Suprapubic skin (tissue), 4 donors: Measurements from ENCODE around the gene PANX3. TPM values are rescaled to one million over a fixed set of nuclear protein-coding genes. Genes with fewer than 3 reads are reported as not detected.

Experiments
- DNase-seq, 2 donors: peaks; one replicate each; pipeline ENCODE4 v3.0.0-alpha.2; 2019; ENCODE audit warnings: low spot score in 2 of 2
- H3K27ac ChIP-seq: fragments of 200-600 bp; sonication (generic); one replicate; pipeline ENCODE4 v1.5.1; 2019
- H3K27me3 ChIP-seq: fragments of 200-600 bp; sonication (generic); one replicate; pipeline ENCODE4 v1.5.1; 2019
- H3K36me3 ChIP-seq: fragments of 200-600 bp; sonication (generic); one replicate; pipeline ENCODE4 v1.5.1; 2019
- H3K4me1 ChIP-seq: fragments of 200-600 bp; sonication (generic); one replicate; pipeline ENCODE4 v1.5.1; 2019
- H3K4me3 ChIP-seq: fragments of 200-600 bp; sonication (generic); one replicate; pipeline ENCODE4 v1.5.1; 2019; ENCODE audit warnings: mild to moderate bottlenecking
- H3K9me3 ChIP-seq: fragments of 200-600 bp; sonication (generic); one replicate; pipeline ENCODE4 v1.5.1; 2019
- EP300 ChIP-seq: sonication (generic); formaldehyde crosslinking; IDR thresholded peaks from one replicate; pipeline ENCODE4 v1.6.1; 2017; ENCODE audit warnings: antibody characterized with exemption
- POLR2A ChIP-seq, 2 donors: fragments of 450-650 bp; IDR thresholded peaks; one replicate each; pipeline ENCODE4 v1.6.1; 2017; ENCODE audit warnings: antibody characterized with exemption in 2 of 2, mild to moderate bottlenecking in 2 of 2, moderate library complexity in 2 of 2
- POLR2AphosphoS5 ChIP-seq, 3 donors: sonication (generic); formaldehyde crosslinking; IDR thresholded peaks; one replicate each; pipeline ENCODE4 v1.6.1; 2017; ENCODE audit warnings: antibody characterized with exemption in 3 of 3
- WGBS: methylation state at CpG from one replicate; pipeline ENCODE4 v1.1.5; 2018; 5-methylcytosine and 5-hydroxymethylcytosine counted together
- total RNA-seq, 4 donors: library from RNA; depleted of rRNA; stranded (reverse); fragments of >200 nt; gene quantifications; one replicate each; pipeline ENCODE4 v1.1.0, GENCODE V29; 2016
- TF ChIP-seq, protein P1 (sequence below), 2 donors: fragments of 200-600 bp in 1 of 2; fragments of 450-650 bp in 1 of 2; sonication (generic) in 1 of 2; IDR thresholded peaks; one replicate each; pipeline ENCODE4 v1.5.1; 2016 to 2019; ENCODE audit warnings: antibody characterized with exemption in 2 of 2, mild to moderate bottlenecking in 1 of 2, moderate library complexity in 1 of 2

PANX3 gene
- total RNA-seq, 4 donors from 2014 or later = not detected

GRCh38 chr11:124643605-124644425 lies 32.6 kb downstream of the PANX3 start:
- Histone ChIP-seq H3K27ac (no peak overlapping the region), H3K4me1 (peaks cover 5% of the 10 kb centered on the region), H3K4me3 (no peak overlapping the region), H3K9me3 (no peaks in the 10 kb centered on the region), H3K27me3 (no peaks in the 10 kb centered on the region), H3K36me3 (peaks cover 18% of the 10 kb centered on the region)
- 37% methylated on average over 3 of the region's 3 CpGs for WGBS
- DNase-seq = no peak
- TF ChIP-seq POLR2A (IDR thresholded peaks at IDR 0.05) (no peak), EP300 (no peak), POLR2AphosphoS5 (IDR thresholded peaks at IDR 0.05) (no peak)
- TF ChIP-seq, protein P1, sequence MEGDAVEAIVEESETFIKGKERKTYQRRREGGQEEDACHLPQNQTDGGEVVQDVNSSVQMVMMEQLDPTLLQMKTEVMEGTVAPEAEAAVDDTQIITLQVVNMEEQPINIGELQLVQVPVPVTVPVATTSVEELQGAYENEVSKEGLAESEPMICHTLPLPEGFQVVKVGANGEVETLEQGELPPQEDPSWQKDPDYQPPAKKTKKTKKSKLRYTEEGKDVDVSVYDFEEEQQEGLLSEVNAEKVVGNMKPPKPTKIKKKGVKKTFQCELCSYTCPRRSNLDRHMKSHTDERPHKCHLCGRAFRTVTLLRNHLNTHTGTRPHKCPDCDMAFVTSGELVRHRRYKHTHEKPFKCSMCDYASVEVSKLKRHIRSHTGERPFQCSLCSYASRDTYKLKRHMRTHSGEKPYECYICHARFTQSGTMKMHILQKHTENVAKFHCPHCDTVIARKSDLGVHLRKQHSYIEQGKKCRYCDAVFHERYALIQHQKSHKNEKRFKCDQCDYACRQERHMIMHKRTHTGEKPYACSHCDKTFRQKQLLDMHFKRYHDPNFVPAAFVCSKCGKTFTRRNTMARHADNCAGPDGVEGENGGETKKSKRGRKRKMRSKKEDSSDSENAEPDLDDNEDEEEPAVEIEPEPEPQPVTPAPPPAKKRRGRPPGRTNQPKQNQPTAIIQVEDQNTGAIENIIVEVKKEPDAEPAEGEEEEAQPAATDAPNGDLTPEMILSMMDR (IDR thresholded peaks at IDR 0.05) = no peak

DNA sequence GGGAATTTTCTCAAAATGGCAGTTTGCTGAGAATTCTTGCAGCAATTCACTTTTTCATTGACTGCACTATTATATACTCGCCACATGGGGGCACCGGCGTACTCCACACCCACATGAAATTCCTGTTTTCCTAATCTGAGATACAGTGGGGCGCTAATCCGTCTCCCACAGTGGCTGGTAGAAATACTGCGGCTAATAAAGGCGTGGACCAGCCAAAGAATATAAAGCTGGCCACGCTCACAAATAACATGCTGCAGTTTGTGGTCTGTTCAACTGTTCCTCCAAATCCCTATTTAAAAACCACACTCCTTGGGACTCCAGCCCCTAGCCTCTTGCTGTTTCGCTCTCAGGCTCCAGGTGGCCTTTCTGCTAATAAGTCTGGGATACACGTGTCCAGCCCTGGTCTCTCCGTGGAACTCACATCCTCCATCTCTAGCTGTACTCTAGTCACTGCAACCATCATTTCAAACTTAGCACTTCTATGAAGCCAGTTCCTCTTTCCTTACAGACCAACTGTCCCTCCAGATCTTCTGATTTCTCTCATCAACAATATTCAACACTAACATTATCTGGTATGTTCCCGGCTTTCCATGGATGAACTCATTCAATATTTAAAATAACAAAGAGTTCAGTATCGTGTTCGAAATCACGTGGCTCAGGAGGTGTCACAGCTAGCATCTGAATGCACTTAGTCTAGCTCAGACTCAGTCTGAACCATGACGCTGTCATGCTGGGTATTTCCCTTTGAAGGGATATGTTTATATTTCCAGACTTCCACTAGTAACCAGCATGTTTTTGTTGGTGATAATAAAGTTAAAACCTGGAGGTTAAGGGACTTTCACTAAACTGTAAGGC lies 33.4 kb downstream of the PANX3 start:
- H3K9me3 ChIP-seq = no peaks in the 10 kb centered on the region
- no peak overlapping the region for H3K27ac ChIP-seq
- no peaks in the 10 kb centered on the region for H3K27me3 ChIP-seq
- H3K4me3 ChIP-seq = no peak overlapping the region
- peaks cover 18% of the 10 kb centered on the region for H3K36me3 ChIP-seq
- 22% methylated on average over 16 of the region's 16 CpGs for WGBS
- DNase-seq = peak; percentile 62 to 82
- TF ChIP-seq, protein P1 (IDR thresholded peaks at IDR 0.05) = peak; percentile 58 to 74
- no peak for TF ChIP-seq POLR2AphosphoS5 (IDR thresholded peaks at IDR 0.05)
- no peak for TF ChIP-seq EP300
- TF ChIP-seq POLR2A (IDR thresholded peaks at IDR 0.05) = no peak
- H3K4me1 ChIP-seq = peaks cover 5% of the 10 kb centered on the region

GRCh38 chr11:124646148-124646547 lies 34.9 kb downstream of the PANX3 start:
- peaks cover 5% of the 10 kb centered on the region for H3K4me1 ChIP-seq
- no peak overlapping the region for H3K4me3 ChIP-seq
- H3K27ac ChIP-seq = no peak overlapping the region
- no peaks in the 10 kb centered on the region for H3K9me3 ChIP-seq
- no peaks in the 10 kb centered on the region for H3K27me3 ChIP-seq
- H3K36me3 ChIP-seq = peaks cover 20% of the 10 kb centered on the region
- 89% methylated on average over 3 of the region's 3 CpGs for WGBS
- no peak for TF ChIP-seq EP300
- no peak for DNase-seq

DNA sequence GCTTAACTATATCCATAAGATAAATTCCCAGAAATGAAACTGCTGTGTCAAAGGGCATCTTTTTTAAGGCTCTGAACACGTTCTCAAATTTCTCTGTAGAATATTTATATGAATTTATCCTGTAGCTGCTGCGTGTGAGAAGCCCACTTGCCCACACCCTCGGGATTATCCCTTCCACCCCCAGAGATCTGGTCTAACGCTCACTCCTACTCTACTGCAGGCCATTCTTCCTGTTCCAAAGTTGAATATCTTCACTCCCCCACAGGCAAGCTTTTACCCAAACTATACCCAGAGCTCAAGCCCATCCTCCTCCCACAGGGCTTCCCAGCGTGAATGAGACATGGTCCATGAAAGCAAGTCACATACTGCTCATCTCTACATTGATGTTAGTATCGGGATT lies 37.4 kb downstream of the PANX3 start:
- H3K36me3 ChIP-seq = peaks cover 39% of the 10 kb centered on the region

DNA sequence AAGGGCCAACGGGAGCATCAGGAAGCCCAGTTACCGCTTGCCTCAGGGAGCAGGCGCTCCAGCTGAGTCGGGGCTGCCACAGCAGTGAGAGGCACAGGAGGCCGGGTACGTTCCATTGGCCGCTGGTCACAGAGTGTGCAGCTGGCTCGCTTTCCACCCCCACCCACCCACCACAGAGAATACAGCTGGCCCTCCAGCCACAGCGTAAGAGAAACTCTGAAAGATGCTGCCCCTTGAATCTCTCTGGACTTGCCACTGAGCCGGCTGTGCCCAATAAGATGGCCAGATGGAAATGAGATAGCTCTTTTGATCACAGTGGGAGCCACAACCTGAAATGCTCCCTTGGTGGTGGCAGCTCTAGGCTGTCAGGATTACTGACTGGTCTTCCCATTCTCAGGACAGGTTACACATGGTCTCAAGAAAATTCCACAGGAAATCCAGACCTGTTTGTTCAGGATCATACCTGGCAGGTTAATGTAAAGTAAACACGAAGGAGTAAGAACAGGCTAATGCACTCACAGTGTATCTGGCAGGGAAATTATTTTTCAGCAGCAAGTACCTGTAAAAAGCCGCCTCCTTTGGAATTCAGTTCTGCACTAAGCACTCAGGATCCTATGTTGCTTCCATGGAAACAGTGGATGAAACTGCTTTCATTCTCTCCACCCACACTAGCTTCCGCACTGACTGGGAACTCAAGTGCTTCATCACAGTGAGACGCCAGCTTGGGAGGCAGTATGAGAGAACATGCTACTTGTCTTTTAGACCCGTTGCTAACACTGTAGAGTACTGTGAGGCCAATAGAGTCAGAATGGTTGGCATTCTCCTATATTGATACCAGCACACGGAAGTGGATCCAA lies 45.8 kb downstream of the PANX3 start:
- no peak overlapping the region for H3K4me3 ChIP-seq
- WGBS = 71% methylated on average over 16 of the region's 16 CpGs
- H3K9me3 ChIP-seq = no peaks in the 10 kb centered on the region
- no peak overlapping the region for H3K27ac ChIP-seq
- H3K36me3 ChIP-seq = peaks cover 25% of the 10 kb centered on the region
- TF ChIP-seq POLR2AphosphoS5 (IDR thresholded peaks at IDR 0.05) = no peak
- TF ChIP-seq POLR2A (IDR thresholded peaks at IDR 0.05) = no peak
- TF ChIP-seq, protein P1 (IDR thresholded peaks at IDR 0.05) = no peak
- no peak for TF ChIP-seq EP300
- no peak for DNase-seq
- no peaks in the 10 kb centered on the region for H3K27me3 ChIP-seq
- no peaks in the 10 kb centered on the region for H3K4me1 ChIP-seq

More for the DNA sequence above, 37.4 kb downstream of the PANX3 start:
- H3K9me3 ChIP-seq = no peaks in the 10 kb centered on the region
- no peak overlapping the region for H3K4me3 ChIP-seq
- H3K4me1 ChIP-seq = peaks cover 5% of the 10 kb centered on the region
- WGBS = 80% methylated on average over 6 of the region's 6 CpGs
- no peaks in the 10 kb centered on the region for H3K27me3 ChIP-seq
- H3K27ac ChIP-seq = no peak overlapping the region
- TF ChIP-seq EP300 (no peak), POLR2AphosphoS5 (IDR thresholded peaks at IDR 0.05) (no peak), POLR2A (IDR thresholded peaks at IDR 0.05) (no peak)
- TF ChIP-seq, protein P1 (IDR thresholded peaks at IDR 0.05) = no peak
- DNase-seq = no peak
